Uterus (tissue), 4 donors: ENCODE measurements around the gene NHEJ1. TPM values are rescaled to one million over a fixed set of nuclear protein-coding genes. Genes with fewer than 3 reads are reported as not detected.
A peak's percentile ranks its signal among the peaks of the same experiment; 100 is the strongest.

Experiments used
- DNase-seq, 2 donors: peaks; one replicate each; pipeline ENCODE4 v3.0.0-alpha.2; 2019 to 2020
- H3K27ac ChIP-seq, 2 donors: fragments of 200-600 bp; sonication (generic); 1 replicate in 1 of 2; 2 replicates in 1 of 2; pipeline ENCODE4 v1.5.1; 2016 to 2018
- H3K27me3 ChIP-seq, 2 donors: fragments of 200-600 bp; sonication (generic); one replicate each; pipeline ENCODE4 v1.5.1; 2018 to 2019; ENCODE audit warnings: control low read depth in 1 of 2
- H3K36me3 ChIP-seq, 2 donors: fragments of 200-600 bp; sonication (generic); one replicate each; pipeline ENCODE4 v1.5.1; 2019; ENCODE audit warnings: control low read depth in 1 of 2
- H3K4me1 ChIP-seq, 2 donors: fragments of 200-600 bp; sonication (generic); one replicate each; pipeline ENCODE4 v1.5.1; 2018 to 2019; ENCODE audit warnings: control low read depth in 1 of 2
- H3K4me3 ChIP-seq, 2 donors: fragments of 200-600 bp; sonication (generic); 1 replicate in 1 of 2; 2 replicates in 1 of 2; pipeline ENCODE4 v1.5.1; 2018 to 2019; ENCODE audit warnings: mild to moderate bottlenecking in 1 of 2
- H3K9me3 ChIP-seq, 2 donors: fragments of 200-600 bp; sonication (generic); one replicate each; pipeline ENCODE4 v1.5.1; 2019; ENCODE audit warnings: control low read depth in 1 of 2
- CTCF ChIP-seq, 4 experiments: fragments of 200-600 bp in 2 of 4; fragments of 450-650 bp in 2 of 4; sonication (generic) in 2 of 4; IDR thresholded peaks; one replicate each; pipeline ENCODE4 v1.5.1; 2016 to 2019; ENCODE audit warnings: antibody characterized with exemption in 4 of 4, mild to moderate bottlenecking in 2 of 4, moderate library complexity in 1 of 4
- POLR2A ChIP-seq, 2 donors: fragments of 450-650 bp; IDR thresholded peaks; one replicate each; pipeline ENCODE4 v1.6.1; 2016; ENCODE audit warnings: antibody characterized with exemption in 2 of 2, mild to moderate bottlenecking in 1 of 2, moderate library complexity in 1 of 2
- intact Hi-C: fragments of 100-400 bp; cut with DNase I; formaldehyde crosslinking; loops from one replicate; pipeline ENCODE4 v1.15.1; 2023; ENCODE audit warnings: low total_unique reads
- total RNA-seq, 4 donors: library from RNA; depleted of rRNA in 3 of 4; stranded (reverse); fragments of >200 nt in 3 of 4; gene quantifications; one replicate each; pipeline versions ENCODE4 v1.1.0 to v1.2.4, GENCODE V29; 2014 to 2023
- donor health status: DM: yes; HTN: yes; CAD: no.

The NHEJ1 gene
- total RNA-seq, 4 donors from 2014 or later = 15.0 to 162 (median 18.1) TPM

GRCh38 chr2:219031005-219031738 lies 129.4 kb downstream of the NHEJ1 start:
- Histone ChIP-seq H3K36me3 (no peaks in the 10 kb centered on the region), H3K4me1 (no peaks in the 10 kb centered on the region), H3K27me3 (no peaks in the 10 kb centered on the region), H3K4me3 (no peak overlapping the region), H3K9me3 (no peaks in the 10 kb centered on the region), H3K27ac (no peak overlapping the region)
- intact Hi-C loops = no loop called here
- TF ChIP-seq CTCF (IDR thresholded peaks at IDR 0.05) (no peak), POLR2A (IDR thresholded peaks at IDR 0.05) (no peak)
- no peak for DNase-seq

GRCh38 chr2:219030177-219030940 lies 130.3 kb downstream of the NHEJ1 start:
- Histone ChIP-seq H3K36me3 (no peaks in the 10 kb centered on the region), H3K27ac (no peak overlapping the region), H3K4me1 (no peaks in the 10 kb centered on the region), H3K27me3 (no peaks in the 10 kb centered on the region), H3K9me3 (no peaks in the 10 kb centered on the region), H3K4me3 (no peak overlapping the region)
- intact Hi-C loops = no loop called here
- no peak for TF ChIP-seq POLR2A (IDR thresholded peaks at IDR 0.05)
- TF ChIP-seq CTCF (IDR thresholded peaks at IDR 0.05) = no peak
- DNase-seq = no peak

- Histone ChIP-seq H3K4me3 (no peak overlapping the region), H3K36me3 (no peaks in the 10 kb centered on the region), H3K27me3 (no peaks in the 10 kb centered on the region), H3K4me1 (no peaks in the 10 kb centered on the region), H3K27ac (no peak overlapping the region), H3K9me3 (no peaks in the 10 kb centered on the region)
- peak; percentile 81 to 92 (median 89) for TF ChIP-seq CTCF (IDR thresholded peaks at IDR 0.05)
- TF ChIP-seq POLR2A (IDR thresholded peaks at IDR 0.05) = no peak
- DNase-seq = peak; percentile 67 to 74
- intact Hi-C loops = no loop called here
Measured at GRCh38 chr2:219029829-219030165, 130.8 kb downstream of the NHEJ1 start.

- Histone ChIP-seq H3K36me3 (no peaks in the 10 kb centered on the region), H3K4me3 (no peak overlapping the region), H3K27me3 (no peaks in the 10 kb centered on the region), H3K27ac (no peak overlapping the region), H3K4me1 (no peaks in the 10 kb centered on the region), H3K9me3 (no peaks in the 10 kb centered on the region)
- TF ChIP-seq POLR2A (IDR thresholded peaks at IDR 0.05) (no peak), CTCF (IDR thresholded peaks at IDR 0.05) (no peak)
- DNase-seq = no peak
- intact Hi-C loops = no loop called here
Measured at GRCh38 chr2:219028996-219029828, 131.4 kb downstream of the NHEJ1 start.
